MM.1S (cell line): Measurements from ENCODE around the gene KREMEN2.

ENCODE experiments used
- CTCF ChIP-seq: fragments of 300-600 bp; sonication (generic); IDR thresholded peaks from 2 replicates; pipeline ENCODE4 v1.5.1; 2016; ENCODE audit warnings: antibody characterized with exemption, low read length, mixed read lengths
- EZH2 ChIP-seq: fragments of 300-600 bp; sonication (generic); optimal IDR thresholded peaks from 2 replicates; pipeline ENCODE3; 2017; ENCODE audit warnings: low read depth, mild to moderate bottlenecking, antibody characterized with exemption, low read length, mixed read lengths

- TF ChIP-seq CTCF (no peak), EZH2 (no peak)
Measured at GRCh38 chr16:2954656-2955381, 9.3 kb upstream of the KREMEN2 start.
